SK-N-MC (cell line): ENCODE data around the gene ZNF691.
A peak's percentile ranks its signal among the peaks of the same experiment; 100 is the strongest.
"Not testable (repeated sequence)": the region's sequence is repeated elsewhere in the genome, so short reads cannot be mapped to it uniquely, and the experiment has no call there.

Source experiments
- DNase-seq: peaks from one replicate; pipeline ENCODE4 v3.0.0-alpha.2; 2011; ENCODE audit warnings: low read depth, low spot score
- H3K27ac ChIP-seq: fragments of 200-600 bp; sonication (generic); 2 replicates; pipeline ENCODE4 v1.5.1; 2016; ENCODE audit warnings: mixed run types
- H3K36me3 ChIP-seq: fragments of 200-600 bp; sonication (generic); 2 replicates; pipeline ENCODE4 v1.6.1; 2017; ENCODE audit warnings: antibody characterized with exemption, low read length, mixed read lengths; ENCODE audit not compliant: insufficient read depth
- H3K4me3 ChIP-seq: fragments of 200-600 bp; sonication (generic); 2 replicates; pipeline ENCODE4 v1.5.1; 2016
- H3K9ac ChIP-seq: fragments of 200-600 bp; sonication (generic); 2 replicates; pipeline ENCODE4 v1.8.0; 2017; ENCODE audit warnings: mixed run types, mixed read lengths; ENCODE audit not compliant: insufficient read length
- H3K9me3 ChIP-seq: fragments of 200-600 bp; sonication (generic); 2 replicates; pipeline ENCODE4 v1.6.1; 2017; ENCODE audit warnings: low read depth, mild to moderate bottlenecking, antibody characterized with exemption, low read length, moderate library complexity, mixed read lengths
- EZH2 ChIP-seq: fragments of 200-600 bp; sonication (generic); IDR thresholded peaks from one replicate; pipeline ENCODE4 v1.6.1; 2017; ENCODE audit warnings: antibody characterized with exemption
- FOXP2 ChIP-seq: optimal IDR thresholded peaks from 2 replicates; pipeline ENCODE3; 2011; ENCODE audit warnings: mild to moderate bottlenecking, moderate library complexity; ENCODE audit not compliant: insufficient read depth; ENCODE audit errors: extremely low read length, control extremely low read depth
- POLR2AphosphoS5 ChIP-seq: IDR thresholded peaks from 2 replicates; pipeline ENCODE4 v1.6.1; 2012; ENCODE audit warnings: mild to moderate bottlenecking, low read depth, low read length, borderline replicate concordance

ZNF691 gene

GRCh38 chr1:42846257-42847110 is at the start of gene ZNF691:
Gene ZNF691 (plus strand): TSS chr1:42846613. CDS start chr1:42849659, 3,046 bp downstream.
- Histone ChIP-seq H3K9me3 (no peaks in the 10 kb centered on the region), H3K27ac (no peak within 1 kb of the TSS), H3K36me3 (peaks cover 26% of the 10 kb centered on the region), H3K4me3 (peak within 1 kb of the TSS; percentile 83), H3K9ac (peak within 1 kb of the TSS; percentile 92)
- no peak for TF ChIP-seq EZH2
- peak; percentile 91 for TF ChIP-seq POLR2AphosphoS5
- no peak for TF ChIP-seq FOXP2
- peak; percentile 92 for DNase-seq

- H3K9me3 ChIP-seq, result no peaks in the 10 kb centered on the region
- H3K4me3 ChIP-seq, result no peak overlapping the region
- no peak for DNase-seq
- no peak for TF ChIP-seq FOXP2
- no peak for TF ChIP-seq POLR2AphosphoS5
- TF ChIP-seq EZH2, result no peak
- no peak overlapping the region for H3K27ac ChIP-seq
- H3K9ac ChIP-seq, result no peak overlapping the region
- no peaks in the 10 kb centered on the region for H3K36me3 ChIP-seq
Measured at GRCh38 chr1:42797414-42797813, 49.0 kb upstream of the ZNF691 start.

- Histone ChIP-seq H3K9ac (no peak overlapping the region), H3K36me3 (no peaks in the 10 kb centered on the region), H3K9me3 (no peaks in the 10 kb centered on the region), H3K27ac (no peak overlapping the region), H3K4me3 (no peak overlapping the region)
- TF ChIP-seq POLR2AphosphoS5 (no peak), EZH2 (no peak), FOXP2 (no peak)
- DNase-seq, result no peak
Measured at GRCh38 chr1:42797979-42798378, 48.4 kb upstream of the ZNF691 start.

GRCh38 chr1:42801832-42802473 is 44.5 kb upstream of the ZNF691 start:
- DNase-seq, result no peak
- peaks cover 17% of the 10 kb centered on the region for H3K36me3 ChIP-seq
- H3K9me3 ChIP-seq, result no peaks in the 10 kb centered on the region
- H3K27ac ChIP-seq, result no peak overlapping the region
- TF ChIP-seq POLR2AphosphoS5 (no peak), EZH2 (no peak), FOXP2 (no peak)
- no peak overlapping the region for H3K4me3 ChIP-seq
- no peak overlapping the region for H3K9ac ChIP-seq

- no peak for DNase-seq
- Histone ChIP-seq H3K9me3 (no peaks in the 10 kb centered on the region), H3K27ac (no peak overlapping the region)
Measured at GRCh38 chr1:42806171-42806570, 40.2 kb upstream of the ZNF691 start.

GRCh38 chr1:42806593-42806992 is 39.8 kb upstream of the ZNF691 start:
- Histone ChIP-seq H3K27ac (no peak overlapping the region), H3K4me3 (no peak overlapping the region), H3K9me3 (no peaks in the 10 kb centered on the region), H3K36me3 (peaks cover 25% of the 10 kb centered on the region), H3K9ac (no peak overlapping the region)
- no peak for TF ChIP-seq EZH2
- TF ChIP-seq POLR2AphosphoS5, result no peak
- TF ChIP-seq FOXP2, result no peak
- DNase-seq, result no peak

More at GRCh38 chr1:42806171-42806570, 40.2 kb upstream of the ZNF691 start:
- no peak for TF ChIP-seq FOXP2
- TF ChIP-seq EZH2, result no peak
- no peak for TF ChIP-seq POLR2AphosphoS5
- Histone ChIP-seq H3K9ac (no peak overlapping the region), H3K36me3 (peaks cover 23% of the 10 kb centered on the region), H3K4me3 (no peak overlapping the region)

GRCh38 chr1:42807056-42807668 is 39.3 kb upstream of the ZNF691 start:
- Histone ChIP-seq H3K27ac (no peak overlapping the region), H3K36me3 (peaks cover 25% of the 10 kb centered on the region), H3K9me3 (no peaks in the 10 kb centered on the region), H3K9ac (no peak overlapping the region), H3K4me3 (no peak overlapping the region)
- no peak for DNase-seq
- TF ChIP-seq POLR2AphosphoS5 (no peak), FOXP2 (no peak)

- H3K9me3 ChIP-seq, DNase-seq, H3K4me3 ChIP-seq, H3K9ac ChIP-seq, H3K27ac ChIP-seq, H3K36me3 ChIP-seq: not testable (repeated sequence)
Measured at GRCh38 chr1:42814815-42815214, 31.6 kb upstream of the ZNF691 start.
